A549 (cell line): ENCODE measurements around the gene APOBEC4.

ENCODE experiments used
- CEBPB ChIP-seq, 2 experiments: fragments of >200 bp in 1 of 2; sonication (Bioruptor Twin) in 1 of 2; formaldehyde crosslinking in 1 of 2; IDR thresholded peaks; 2 replicates each; pipeline ENCODE4 v1.6.1; 2012 to 2016
- CHD2 ChIP-seq: fragments of 150-350 bp; IDR thresholded peaks from 2 replicates; pipeline ENCODE4 v1.6.1; 2014; ENCODE audit warnings: low read length; ENCODE audit not compliant: partially characterized antibody
- E2F6 ChIP-seq: IDR thresholded peaks from 2 replicates; pipeline ENCODE4 v1.6.1; 2012; ENCODE audit warnings: low read depth, borderline replicate concordance
- HOXA7 ChIP-seq: fragments of 250-450 bp; sonication (Bioruptor Pico); IDR thresholded peaks from 2 replicates; pipeline ENCODE4 v1.5.0; 2020; ENCODE audit warnings: mild to moderate bottlenecking, moderate library complexity
- JUN ChIP-seq, 2 experiments: fragments of >200 bp; sonication (Bioruptor Twin); formaldehyde crosslinking; IDR thresholded peaks; 2 replicates in 1 of 2; 3 replicates in 1 of 2; pipeline ENCODE4 v1.6.1; 2016 to 2017
- KDM1A ChIP-seq: fragments of 200-600 bp; sonication (generic); IDR thresholded peaks from 2 replicates; pipeline ENCODE4 v1.6.1; 2016; ENCODE audit warnings: low read depth, mild to moderate bottlenecking
- MAX ChIP-seq: IDR thresholded peaks from 2 replicates; pipeline ENCODE4 v1.6.1; 2012
- POLR2A ChIP-seq: IDR thresholded peaks from 2 replicates; pipeline ENCODE4 v1.6.1; 2012; ENCODE audit warnings: mild to moderate bottlenecking, low read length
- RAD21 ChIP-seq, 2 experiments: fragments of >200 bp in 1 of 2; sonication (Bioruptor Twin) in 1 of 2; formaldehyde crosslinking in 1 of 2; IDR thresholded peaks in 1 of 2; conservative IDR thresholded peaks in 1 of 2; 2 replicates in 1 of 2; 3 replicates in 1 of 2; pipeline ENCODE4 v1.6.1; 2012 to 2018; ENCODE audit warnings: inconsistent platforms in 1 of 2
- TF ChIP-seq, protein P1 (sequence below): fragments of >200 bp; sonication (Bioruptor Twin); formaldehyde crosslinking; IDR thresholded peaks from 3 replicates; pipeline ENCODE4 v1.5.1; 2016

GRCh38 chr1:183604038-183604808, 48.9 kb downstream of the APOBEC4 start:
- TF ChIP-seq, protein P1, sequence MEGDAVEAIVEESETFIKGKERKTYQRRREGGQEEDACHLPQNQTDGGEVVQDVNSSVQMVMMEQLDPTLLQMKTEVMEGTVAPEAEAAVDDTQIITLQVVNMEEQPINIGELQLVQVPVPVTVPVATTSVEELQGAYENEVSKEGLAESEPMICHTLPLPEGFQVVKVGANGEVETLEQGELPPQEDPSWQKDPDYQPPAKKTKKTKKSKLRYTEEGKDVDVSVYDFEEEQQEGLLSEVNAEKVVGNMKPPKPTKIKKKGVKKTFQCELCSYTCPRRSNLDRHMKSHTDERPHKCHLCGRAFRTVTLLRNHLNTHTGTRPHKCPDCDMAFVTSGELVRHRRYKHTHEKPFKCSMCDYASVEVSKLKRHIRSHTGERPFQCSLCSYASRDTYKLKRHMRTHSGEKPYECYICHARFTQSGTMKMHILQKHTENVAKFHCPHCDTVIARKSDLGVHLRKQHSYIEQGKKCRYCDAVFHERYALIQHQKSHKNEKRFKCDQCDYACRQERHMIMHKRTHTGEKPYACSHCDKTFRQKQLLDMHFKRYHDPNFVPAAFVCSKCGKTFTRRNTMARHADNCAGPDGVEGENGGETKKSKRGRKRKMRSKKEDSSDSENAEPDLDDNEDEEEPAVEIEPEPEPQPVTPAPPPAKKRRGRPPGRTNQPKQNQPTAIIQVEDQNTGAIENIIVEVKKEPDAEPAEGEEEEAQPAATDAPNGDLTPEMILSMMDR, result no peak
- TF ChIP-seq CEBPB (IDR thresholded peaks at IDR 0.05) (no peak), MAX (no peak), HOXA7 (CRISPR knock-in tag) (no peak), JUN (IDR thresholded peaks at IDR 0.05) (no peak), E2F6 (no peak), CHD2 (no peak), RAD21 (conservative IDR thresholded peaks at IDR 0.05 in 1 of 2, IDR thresholded peaks at IDR 0.05 in 1 of 2) (no peak), KDM1A (no peak), POLR2A (no peak)
